Measurements from ENCODE around the gene NUDT2.

The NUDT2 gene

GRCh38 chr9:34318163-34318790, 11.1 kb upstream of the NUDT2 start:
- Histone ChIP-seq H3K27me3 (ENCODE audit: control insufficient read depth, insufficient read depth, low read length) (no peaks in the 10 kb centered on the region), H3K36me3 (ENCODE audit: control insufficient read depth, insufficient read depth, low read length) (no peaks in the 10 kb centered on the region), H3K4me1 (ENCODE audit: control insufficient read depth, insufficient read depth, low read length) (no peaks in the 10 kb centered on the region), H3K9ac (ENCODE audit: low read depth, low read length) (no peak overlapping the region), H3K9me3 (ENCODE audit: control insufficient read depth, insufficient read depth, low read length) (no peaks in the 10 kb centered on the region), H3K27ac (ENCODE audit: low read depth, low read length) (no peak overlapping the region), H3K4me3 (ENCODE audit: low read depth, low read length) (no peak overlapping the region)

- H3K4me3 ChIP-seq (ENCODE audit: low read depth, low read length) = no peak overlapping the region
- no peaks in the 10 kb centered on the region for H3K9me3 ChIP-seq (ENCODE audit: control insufficient read depth, insufficient read depth, low read length)
- no peaks in the 10 kb centered on the region for H3K4me1 ChIP-seq (ENCODE audit: control insufficient read depth, insufficient read depth, low read length)
- no peaks in the 10 kb centered on the region for H3K27me3 ChIP-seq (ENCODE audit: control insufficient read depth, insufficient read depth, low read length)
- H3K27ac ChIP-seq (ENCODE audit: low read depth, low read length) = no peak overlapping the region
- no peaks in the 10 kb centered on the region for H3K36me3 ChIP-seq (ENCODE audit: control insufficient read depth, insufficient read depth, low read length)
- no peak overlapping the region for H3K9ac ChIP-seq (ENCODE audit: low read depth, low read length)
Observed at GRCh38 chr9:34321451-34321850, 7.9 kb upstream of the NUDT2 start.

GRCh38 chr9:34322899-34323591, 6.3 kb upstream of the NUDT2 start:
- no peaks in the 10 kb centered on the region for H3K9me3 ChIP-seq (ENCODE audit: control insufficient read depth, insufficient read depth, low read length)
- H3K4me3 ChIP-seq (ENCODE audit: low read depth, low read length) = no peak overlapping the region
- no peak overlapping the region for H3K9ac ChIP-seq (ENCODE audit: low read depth, low read length)
- no peak overlapping the region for H3K27ac ChIP-seq (ENCODE audit: low read depth, low read length)
- no peaks in the 10 kb centered on the region for H3K27me3 ChIP-seq (ENCODE audit: control insufficient read depth, insufficient read depth, low read length)
- no peaks in the 10 kb centered on the region for H3K36me3 ChIP-seq (ENCODE audit: control insufficient read depth, insufficient read depth, low read length)
- peaks cover 3% of the 10 kb centered on the region; the same call in 1 of the 2 replicates for H3K4me1 ChIP-seq (ENCODE audit: control insufficient read depth, insufficient read depth, low read length)

- Histone ChIP-seq H3K4me3 (ENCODE audit: low read depth, low read length) (no peak overlapping the region), H3K27ac (ENCODE audit: low read depth, low read length) (no peak overlapping the region), H3K9me3 (ENCODE audit: control insufficient read depth, insufficient read depth, low read length) (no peaks in the 10 kb centered on the region), H3K27me3 (ENCODE audit: control insufficient read depth, insufficient read depth, low read length) (no peaks in the 10 kb centered on the region), H3K9ac (ENCODE audit: low read depth, low read length) (no peak overlapping the region), H3K36me3 (ENCODE audit: control insufficient read depth, insufficient read depth, low read length) (no peaks in the 10 kb centered on the region), H3K4me1 (ENCODE audit: control insufficient read depth, insufficient read depth, low read length) (peaks cover 5% of the 10 kb centered on the region; the same call in 1 of the 2 replicates)
Observed at GRCh38 chr9:34326690-34327089, 2.7 kb upstream of the NUDT2 start.

GRCh38 chr9:34328500-34328986, 826 bp upstream of the NUDT2 start:
- H3K27me3 ChIP-seq (ENCODE audit: control insufficient read depth, insufficient read depth, low read length) = no peaks in the 10 kb centered on the region
- H3K27ac ChIP-seq (ENCODE audit: low read depth, low read length) = peak overlapping the region; percentile 76
- peak overlapping the region; percentile 91 for H3K4me3 ChIP-seq (ENCODE audit: low read depth, low read length)
- peak overlapping the region; percentile 57 for H3K9ac ChIP-seq (ENCODE audit: low read depth, low read length)
- no peaks in the 10 kb centered on the region for H3K36me3 ChIP-seq (ENCODE audit: control insufficient read depth, insufficient read depth, low read length)
- peaks cover 11% of the 10 kb centered on the region for H3K4me1 ChIP-seq (ENCODE audit: control insufficient read depth, insufficient read depth, low read length)
- no peaks in the 10 kb centered on the region for H3K9me3 ChIP-seq (ENCODE audit: control insufficient read depth, insufficient read depth, low read length)

GRCh38 chr9:34331196-34331595, 1.8 kb downstream of the NUDT2 start:
- Histone ChIP-seq H3K4me3 (ENCODE audit: low read depth, low read length) (no peak overlapping the region), H3K9me3 (ENCODE audit: control insufficient read depth, insufficient read depth, low read length) (no peaks in the 10 kb centered on the region), H3K9ac (ENCODE audit: low read depth, low read length) (no peak overlapping the region), H3K4me1 (ENCODE audit: control insufficient read depth, insufficient read depth, low read length) (peaks cover 27% of the 10 kb centered on the region), H3K27ac (ENCODE audit: low read depth, low read length) (no peak overlapping the region), H3K27me3 (ENCODE audit: control insufficient read depth, insufficient read depth, low read length) (no peaks in the 10 kb centered on the region), H3K36me3 (ENCODE audit: control insufficient read depth, insufficient read depth, low read length) (no peaks in the 10 kb centered on the region)

- Histone ChIP-seq H3K27me3 (ENCODE audit: control insufficient read depth, insufficient read depth, low read length) (no peaks in the 10 kb centered on the region), H3K36me3 (ENCODE audit: control insufficient read depth, insufficient read depth, low read length) (no peaks in the 10 kb centered on the region), H3K9me3 (ENCODE audit: control insufficient read depth, insufficient read depth, low read length) (no peaks in the 10 kb centered on the region), H3K4me3 (ENCODE audit: low read depth, low read length) (no peak overlapping the region), H3K9ac (ENCODE audit: low read depth, low read length) (no peak overlapping the region), H3K27ac (ENCODE audit: low read depth, low read length) (peak overlapping the region; percentile 10), H3K4me1 (ENCODE audit: control insufficient read depth, insufficient read depth, low read length) (peaks cover 27% of the 10 kb centered on the region)
Observed at GRCh38 chr9:34332076-34332964, 3.0 kb downstream of the NUDT2 start.

- Histone ChIP-seq H3K27me3 (ENCODE audit: control insufficient read depth, insufficient read depth, low read length) (no peaks in the 10 kb centered on the region), H3K36me3 (ENCODE audit: control insufficient read depth, insufficient read depth, low read length) (peaks cover 4% of the 10 kb centered on the region; the same call in 1 of the 2 replicates), H3K9ac (ENCODE audit: low read depth, low read length) (no peak overlapping the region), H3K4me3 (ENCODE audit: low read depth, low read length) (no peak overlapping the region), H3K4me1 (ENCODE audit: control insufficient read depth, insufficient read depth, low read length) (peaks cover 22% of the 10 kb centered on the region), H3K9me3 (ENCODE audit: control insufficient read depth, insufficient read depth, low read length) (no peaks in the 10 kb centered on the region), H3K27ac (ENCODE audit: low read depth, low read length) (peak overlapping the region; percentile 94)
Observed at GRCh38 chr9:34333836-34334235, 4.5 kb downstream of the NUDT2 start.

- Histone ChIP-seq H3K4me1 (ENCODE audit: control insufficient read depth, insufficient read depth, low read length) (peaks cover 22% of the 10 kb centered on the region), H3K4me3 (ENCODE audit: low read depth, low read length) (no peak overlapping the region), H3K9ac (ENCODE audit: low read depth, low read length) (no peak overlapping the region), H3K9me3 (ENCODE audit: control insufficient read depth, insufficient read depth, low read length) (no peaks in the 10 kb centered on the region), H3K36me3 (ENCODE audit: control insufficient read depth, insufficient read depth, low read length) (peaks cover 10% of the 10 kb centered on the region), H3K27me3 (ENCODE audit: control insufficient read depth, insufficient read depth, low read length) (no peaks in the 10 kb centered on the region), H3K27ac (ENCODE audit: low read depth, low read length) (peak overlapping the region; percentile 94)
Observed at GRCh38 chr9:34334337-34334824, 5.0 kb downstream of the NUDT2 start.

GRCh38 chr9:34334916-34335315, 5.5 kb downstream of the NUDT2 start:
- no peak overlapping the region for H3K4me3 ChIP-seq (ENCODE audit: low read depth, low read length)
- no peak overlapping the region; the same call in 1 of the 2 replicates for H3K9ac ChIP-seq (ENCODE audit: low read depth, low read length)

More at GRCh38 chr9:34334916-34335315, 5.5 kb downstream of the NUDT2 start:
- Histone ChIP-seq H3K27ac (ENCODE audit: low read depth, low read length) (peak overlapping the region; percentile 94), H3K27me3 (ENCODE audit: control insufficient read depth, insufficient read depth, low read length) (no peaks in the 10 kb centered on the region), H3K4me1 (ENCODE audit: control insufficient read depth, insufficient read depth, low read length) (peaks cover 22% of the 10 kb centered on the region), H3K36me3 (ENCODE audit: control insufficient read depth, insufficient read depth, low read length) (peaks cover 13% of the 10 kb centered on the region), H3K9me3 (ENCODE audit: control insufficient read depth, insufficient read depth, low read length) (no peaks in the 10 kb centered on the region)
